Stimulated activated CD8-positive, alpha-beta memory T cell treated with anti-CD3 and anti-CD28 coated beads, Interleukin-7, amount 100 ng/mL, for 4 hours (primary cell): Measurements from ENCODE around the gene PCDHB5.
"Not testable (repeated sequence)": the region's sequence is repeated elsewhere in the genome, so short reads cannot be mapped to it uniquely, and the experiment has no call there.

ENCODE experiments used
- DNase-seq, 2 donors: peaks; one replicate each; pipeline ENCODE4 v3.0.0-alpha.2; 2020; ENCODE audit warnings: low read depth in 2 of 2

PCDHB5 gene

GRCh38 chr5:141152096-141152495 lies 17.1 kb downstream of the PCDHB5 start:
- DNase-seq: not testable (repeated sequence)

DNA sequence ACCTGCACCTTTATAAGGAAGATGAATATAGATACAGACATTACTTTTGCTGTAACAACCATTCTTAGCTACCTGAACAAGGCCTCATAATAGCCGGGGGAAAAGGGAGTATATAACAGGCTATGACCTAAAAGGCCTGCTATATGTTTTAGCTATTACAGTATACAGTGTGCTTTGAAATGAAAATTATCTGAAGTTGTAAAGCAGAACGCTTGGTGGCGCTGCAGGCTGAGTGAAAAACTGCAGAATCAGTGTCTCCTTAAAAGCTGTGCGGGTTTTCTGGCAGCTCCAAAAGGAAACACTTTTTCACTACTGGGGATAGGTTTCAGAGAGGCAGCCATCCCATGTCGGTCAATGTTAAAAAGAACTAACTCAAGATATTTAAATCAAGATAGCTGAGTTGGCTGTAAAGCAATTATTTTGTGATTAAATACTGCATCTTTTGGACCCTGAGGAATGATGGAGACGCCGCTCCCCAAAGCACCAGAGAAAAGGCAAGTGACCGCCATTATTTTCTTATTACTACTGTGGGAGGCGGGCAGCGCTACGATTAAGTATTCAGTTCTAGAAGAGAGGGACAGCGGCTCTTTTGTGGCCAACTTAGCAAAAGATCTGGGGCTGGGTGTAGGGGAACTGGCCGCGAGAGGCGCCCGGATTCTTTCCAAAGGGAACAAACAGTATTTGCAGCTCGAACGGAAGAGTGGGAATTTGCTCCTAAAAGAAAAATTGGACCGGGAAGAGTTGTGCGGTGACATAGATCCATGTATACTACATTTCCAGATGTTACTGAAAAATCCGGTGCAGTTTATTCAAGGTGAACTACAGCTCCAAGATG lies 20.8 kb downstream of the PCDHB5 start:
- DNase-seq: no peak

DNA sequence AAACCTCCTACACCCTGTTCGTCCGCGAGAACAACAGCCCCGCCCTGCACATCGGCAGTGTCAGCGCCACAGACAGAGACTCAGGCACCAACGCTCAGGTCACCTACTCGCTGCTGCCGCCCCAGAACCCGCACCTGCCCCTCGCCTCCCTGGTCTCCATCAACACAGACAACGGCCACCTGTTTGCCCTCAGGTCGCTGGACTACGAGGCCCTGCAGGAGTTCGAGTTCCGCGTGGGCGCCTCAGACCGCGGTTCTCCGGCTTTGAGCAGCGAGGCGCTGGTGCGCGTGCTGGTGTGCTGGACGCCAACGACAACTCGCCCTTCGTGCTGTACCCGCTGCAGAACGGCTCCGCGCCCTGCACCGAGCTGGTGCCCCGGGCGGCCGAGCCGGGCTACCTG lies 22.4 kb downstream of the PCDHB5 start:
- not testable (repeated sequence) for DNase-seq

- not testable (repeated sequence) for DNase-seq
Observed at GRCh38 chr5:141157901-141158300, 22.9 kb downstream of the PCDHB5 start.

GRCh38 chr5:141172381-141173204 lies 37.6 kb downstream of the PCDHB5 start, which contains the start of gene PCDHB7:
Gene PCDHB7 (plus strand): TSS chr5:141172644. CDS start chr5:141172836, 192 bp downstream.
- DNase-seq: no peak

DNA sequence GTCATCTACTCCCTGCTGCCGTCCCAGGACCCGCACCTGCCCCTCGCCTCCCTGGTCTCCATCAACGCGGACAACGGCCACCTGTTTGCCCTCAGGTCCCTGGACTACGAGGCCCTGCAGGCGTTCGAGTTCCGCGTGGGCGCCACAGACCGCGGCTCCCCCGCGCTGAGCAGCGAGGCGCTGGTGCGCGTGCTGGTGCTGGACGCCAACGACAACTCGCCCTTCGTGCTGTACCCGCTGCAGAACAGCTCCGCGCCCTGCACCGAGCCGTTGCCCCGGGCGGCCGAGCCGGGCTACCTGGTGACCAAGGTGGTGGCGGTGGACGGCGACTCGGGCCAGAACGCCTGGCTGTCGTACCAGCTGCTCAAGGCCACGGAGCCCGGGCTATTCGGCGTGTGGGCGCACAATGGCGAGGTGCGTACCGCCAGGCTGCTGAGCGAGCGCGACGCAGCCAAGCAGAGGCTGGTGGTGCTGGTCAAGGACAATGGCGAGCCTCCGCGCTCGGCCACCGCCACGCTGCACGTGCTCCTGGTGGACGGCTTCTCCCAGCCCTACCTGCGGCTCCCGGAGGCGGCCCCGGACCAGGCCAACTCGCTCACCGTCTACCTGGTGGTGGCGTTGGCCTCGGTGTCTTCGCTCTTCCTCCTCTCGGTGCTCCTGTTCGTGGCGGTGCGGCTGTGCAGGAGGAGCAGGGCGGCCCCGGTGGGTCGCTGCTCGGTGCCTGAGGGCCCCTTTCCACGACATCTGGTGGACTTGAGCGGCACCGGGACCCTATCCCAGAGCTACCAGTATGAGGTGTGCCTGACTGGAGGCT lies 39.5 kb downstream of the PCDHB5 start:
- not testable (repeated sequence) for DNase-seq

DNA sequence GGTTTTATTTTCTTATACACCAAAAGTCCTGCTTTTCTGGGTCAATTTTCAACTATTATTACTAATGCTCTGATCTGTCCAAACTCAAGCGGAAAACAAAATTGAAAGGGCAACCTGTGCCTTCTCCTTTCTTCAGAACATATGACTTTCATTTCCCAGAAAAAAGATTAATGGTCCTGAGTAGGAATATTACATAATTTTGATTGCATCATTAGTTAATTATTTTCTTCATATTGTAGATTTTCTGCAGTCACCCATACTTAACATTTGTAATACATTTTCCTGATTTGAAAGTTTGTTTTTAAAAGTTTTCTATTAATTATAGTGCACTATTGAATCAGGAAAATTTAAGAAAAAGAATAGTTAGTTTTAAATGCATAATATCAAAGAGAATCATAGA lies 40.9 kb downstream of the PCDHB5 start:
- DNase-seq: no peak

DNA sequence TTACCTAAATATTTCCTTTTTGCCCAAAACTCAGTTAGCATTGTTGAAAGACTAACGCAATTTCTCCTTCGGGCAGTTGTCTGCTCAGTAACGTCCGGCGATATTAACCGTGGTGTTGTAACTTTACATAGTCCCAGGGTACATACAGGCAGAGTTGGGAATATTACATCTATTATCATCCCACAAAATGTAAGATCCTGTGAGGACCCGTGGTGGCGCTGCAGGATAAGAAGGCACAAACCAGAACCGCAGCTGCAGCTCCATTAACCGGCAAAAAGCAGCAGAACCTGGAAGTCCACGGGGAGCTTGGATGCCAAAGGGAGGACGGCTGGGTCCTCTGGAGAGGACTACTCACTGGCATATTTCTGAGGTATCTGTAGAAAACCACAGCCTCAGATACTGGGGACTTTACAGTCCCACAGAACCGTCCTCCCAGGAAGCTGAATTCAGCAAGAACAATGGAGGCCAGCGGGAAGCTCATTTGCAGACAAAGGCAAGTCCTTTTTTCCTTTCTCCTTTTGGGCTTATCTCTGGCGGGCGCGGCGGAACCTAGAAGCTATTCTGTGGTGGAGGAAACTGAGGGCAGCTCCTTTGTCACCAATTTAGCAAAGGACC lies 42.7 kb downstream of the PCDHB5 start, which contains the start of gene PCDHB8:
Gene PCDHB8, plus strand, starts transcription at position 214 of the 615 bp plus-strand sequence. Its CDS starts 245 bp downstream, at position 459.
- DNase-seq: not testable (repeated sequence)

GRCh38 chr5:141179371-141179770 lies 44.4 kb downstream of the PCDHB5 start:
- not testable (repeated sequence) for DNase-seq

GRCh38 chr5:141179876-141180275 lies 44.9 kb downstream of the PCDHB5 start:
- DNase-seq: not testable (repeated sequence)

DNA sequence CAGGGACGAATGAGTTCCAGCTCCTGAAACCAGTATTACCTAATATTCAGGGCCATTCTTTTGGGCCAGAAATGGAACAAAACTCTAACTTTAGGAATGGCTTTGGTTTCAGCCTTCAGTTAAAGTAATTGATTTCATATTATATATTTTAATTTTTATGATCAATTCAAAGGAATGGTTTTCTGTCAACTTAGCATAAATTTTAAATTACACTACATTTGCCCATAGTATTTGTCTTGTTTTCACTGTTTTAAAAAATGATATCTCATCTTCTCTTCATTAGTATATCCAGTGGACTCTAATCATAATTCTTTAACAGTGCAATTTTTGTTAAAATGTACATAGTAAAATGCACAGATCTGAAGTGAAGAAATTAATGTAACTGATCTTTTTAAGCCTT lies 45.3 kb downstream of the PCDHB5 start:
- no peak for DNase-seq

DNA sequence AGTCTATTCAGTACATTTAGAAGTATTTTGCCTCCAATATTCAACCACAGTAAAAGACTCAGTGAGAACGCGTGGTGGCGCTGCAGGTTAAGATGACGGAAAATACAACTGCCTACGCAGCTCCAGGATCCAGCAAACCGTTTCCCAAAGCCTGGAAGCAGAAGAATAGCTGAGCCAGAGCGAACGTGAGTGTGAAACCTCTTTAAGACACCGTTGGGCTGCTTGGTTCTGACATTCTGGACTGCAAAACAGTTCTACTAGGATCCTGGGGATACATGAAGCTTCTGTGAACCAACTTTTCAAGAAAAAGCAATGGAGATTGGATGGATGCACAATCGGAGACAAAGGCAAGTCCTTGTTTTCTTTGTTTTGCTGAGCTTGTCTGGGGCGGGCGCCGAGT lies 47.2 kb downstream of the PCDHB5 start, which contains the start of gene PCDHB16:
Gene PCDHB16, plus strand, starts transcription at position 140 of the 400 bp plus-strand sequence. Its CDS starts 173 bp downstream, at position 313.
- no peak for DNase-seq

GRCh38 chr5:141184117-141184855 lies 49.3 kb downstream of the PCDHB5 start:
- not testable (repeated sequence) for DNase-seq

GRCh38 chr5:141186897-141187512 lies 52.0 kb downstream of the PCDHB5 start, which contains the start of gene PCDHB9:
Gene PCDHB9 (plus strand): TSS chr5:141187161. CDS start chr5:141187319, 158 bp downstream.
- no peak for DNase-seq
